HUES64 (cell line): ENCODE data around the gene PITX2. TPM values are rescaled to one million over a fixed set of nuclear protein-coding genes. Genes with fewer than 3 reads are reported as not detected.

Experiments used
- H3K27ac ChIP-seq: 2 replicates; pipeline ENCODE4 v1.7.0; 2013; ENCODE audit warnings: low read depth, low read length, inconsistent platforms
- H3K27me3 ChIP-seq: 2 replicates; pipeline ENCODE4 v1.6.1; 2013; ENCODE audit warnings: mild to moderate bottlenecking, low read length; ENCODE audit not compliant: insufficient read depth
- H3K36me3 ChIP-seq: 2 replicates; pipeline ENCODE4 v1.6.1; 2013; ENCODE audit warnings: mild to moderate bottlenecking, low read length; ENCODE audit not compliant: insufficient read depth
- H3K4me1 ChIP-seq: 2 replicates; pipeline ENCODE4 v1.6.1; 2013; ENCODE audit warnings: mild to moderate bottlenecking, low read length, moderate library complexity; ENCODE audit not compliant: insufficient read depth
- H3K4me3 ChIP-seq: 2 replicates; pipeline ENCODE4 v1.5.1; 2013; ENCODE audit warnings: mild to moderate bottlenecking, low read length, moderate library complexity
- H3K9ac ChIP-seq: 2 replicates; pipeline ENCODE4 v1.6.1; 2013; ENCODE audit warnings: mild to moderate bottlenecking, low read depth, low read length
- H3K9me3 ChIP-seq: 2 replicates; pipeline ENCODE4 v1.6.1; 2013; ENCODE audit warnings: low read depth, low read length; ENCODE audit not compliant: insufficient read depth
- WGBS: fragments of 150-250, 120-280 bp; methylation state at CpG from one replicate; pipeline ENCODE4 v1.1.7; 2013; ENCODE audit warnings: missing lambda C conversion rate; 5-methylcytosine and 5-hydroxymethylcytosine counted together
- polyA plus RNA-seq, 2 experiments: library from polyadenylated mRNA; stranded (reverse); fragments of 50-300 nt; gene quantifications; one replicate each; pipeline ENCODE4 v1.2.3, GENCODE V29; 2013

PITX2 gene
- 8.3 TPM for polyA plus RNA-seq (2013, experiment 1 of 2)
- 7.9 TPM for polyA plus RNA-seq (2013, experiment 2 of 2)

GRCh38 chr4:110622841-110623717 lies at the start of gene PITX2:
Gene PITX2 (minus strand): TSS chr4:110623077. CDS start chr4:110622460, 617 bp downstream.
- H3K9ac ChIP-seq = peak within 1 kb of the TSS; percentile 78; the same call in 1 of the 2 replicates
- H3K27me3 ChIP-seq = peaks cover 100% of the 10 kb centered on the region
- WGBS = 4% methylated on average over 56 of the region's 56 CpGs
- H3K27ac ChIP-seq = no peak within 1 kb of the TSS
- H3K4me3 ChIP-seq = peak within 1 kb of the TSS; percentile 54
- H3K36me3 ChIP-seq = no peaks in the 10 kb centered on the region
- peaks cover 63% of the 10 kb centered on the region for H3K4me1 ChIP-seq
- no peaks in the 10 kb centered on the region for H3K9me3 ChIP-seq

- Histone ChIP-seq H3K4me1 (no peaks in the 10 kb centered on the region), H3K9me3 (no peaks in the 10 kb centered on the region), H3K9ac (no peak overlapping the region), H3K4me3 (no peak overlapping the region), H3K36me3 (no peaks in the 10 kb centered on the region), H3K27me3 (no peaks in the 10 kb centered on the region), H3K27ac (no peak overlapping the region)
- WGBS = 95% methylated on average over 5 of the region's 5 CpGs
Observed at GRCh38 chr4:110671679-110672078, 48.8 kb upstream of the PITX2 start.

- Histone ChIP-seq H3K9me3 (no peaks in the 10 kb centered on the region), H3K4me3 (no peak overlapping the region), H3K27me3 (no peaks in the 10 kb centered on the region)
Observed at GRCh38 chr4:110669663-110670062, 46.8 kb upstream of the PITX2 start.

GRCh38 chr4:110668463-110669235 lies 45.8 kb upstream of the PITX2 start:
- H3K9ac ChIP-seq = no peak overlapping the region
- 94% methylated on average over 4 of the region's 6 CpGs for WGBS
- H3K4me1 ChIP-seq = no peaks in the 10 kb centered on the region
- no peak overlapping the region for H3K27ac ChIP-seq
- H3K9me3 ChIP-seq = no peaks in the 10 kb centered on the region
- no peaks in the 10 kb centered on the region for H3K36me3 ChIP-seq
- no peak overlapping the region for H3K4me3 ChIP-seq
- H3K27me3 ChIP-seq = no peaks in the 10 kb centered on the region

More at GRCh38 chr4:110669663-110670062, 46.8 kb upstream of the PITX2 start:
- Histone ChIP-seq H3K9ac (no peak overlapping the region), H3K4me1 (no peaks in the 10 kb centered on the region), H3K36me3 (no peaks in the 10 kb centered on the region), H3K27ac (no peak overlapping the region)

GRCh38 chr4:110667670-110668069 lies 44.8 kb upstream of the PITX2 start:
- Histone ChIP-seq H3K27ac (no peak overlapping the region), H3K9ac (no peak overlapping the region), H3K36me3 (no peaks in the 10 kb centered on the region), H3K9me3 (no peaks in the 10 kb centered on the region), H3K4me1 (no peaks in the 10 kb centered on the region), H3K4me3 (no peak overlapping the region), H3K27me3 (no peaks in the 10 kb centered on the region)
- WGBS = 98% methylated on average over 3 of the region's 3 CpGs

GRCh38 chr4:110666030-110666429 lies 43.2 kb upstream of the PITX2 start:
- Histone ChIP-seq H3K36me3 (no peaks in the 10 kb centered on the region), H3K4me3 (no peak overlapping the region), H3K9me3 (no peaks in the 10 kb centered on the region), H3K27me3 (no peaks in the 10 kb centered on the region), H3K27ac (no peak overlapping the region), H3K4me1 (no peaks in the 10 kb centered on the region), H3K9ac (no peak overlapping the region)
- WGBS = 85% methylated on average over 2 of the region's 3 CpGs

DNA sequence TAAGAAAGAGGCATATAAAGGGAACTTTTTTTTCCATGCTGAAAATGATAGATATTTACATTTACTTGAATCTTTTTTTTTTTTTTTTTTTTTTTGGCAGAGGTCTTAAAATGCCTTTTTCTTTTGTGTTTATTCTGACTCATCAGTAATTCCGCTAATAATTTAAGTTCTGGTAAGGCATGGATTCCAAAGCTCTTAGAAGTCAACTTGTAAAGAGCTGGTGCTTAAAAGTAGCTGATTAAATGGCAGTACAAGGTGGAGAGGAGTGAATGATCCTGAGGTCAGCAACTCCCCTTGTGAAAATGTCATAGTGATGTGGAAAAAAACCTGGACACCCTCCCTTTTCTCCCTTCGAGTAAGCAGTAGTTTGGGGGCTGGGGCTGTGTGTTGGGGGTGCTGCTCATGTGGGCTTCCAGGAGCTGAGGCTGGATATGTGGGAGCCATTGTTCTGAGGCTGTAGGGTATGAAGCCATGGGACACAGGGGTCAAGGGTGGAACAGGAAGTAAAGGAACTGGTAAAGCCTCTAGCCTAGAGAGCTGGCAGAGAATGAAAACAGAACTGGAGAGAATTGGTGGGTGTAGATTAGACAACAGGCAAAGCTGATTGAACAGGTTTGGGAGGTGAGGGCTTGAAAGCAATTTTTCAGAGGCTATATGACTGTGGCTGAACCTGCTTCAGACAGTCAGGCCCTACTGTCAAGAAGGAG lies 41.0 kb upstream of the PITX2 start:
- Histone ChIP-seq H3K9ac (no peak overlapping the region), H3K27me3 (no peaks in the 10 kb centered on the region), H3K9me3 (no peaks in the 10 kb centered on the region), H3K4me3 (no peak overlapping the region), H3K4me1 (no peaks in the 10 kb centered on the region), H3K36me3 (no peaks in the 10 kb centered on the region), H3K27ac (no peak overlapping the region)
- 43% methylated on average over 2 of the region's 2 CpGs for WGBS

GRCh38 chr4:110663206-110663605 lies 40.3 kb upstream of the PITX2 start:
- no peaks in the 10 kb centered on the region for H3K36me3 ChIP-seq
- H3K27me3 ChIP-seq = no peaks in the 10 kb centered on the region
- no peak overlapping the region for H3K4me3 ChIP-seq
- H3K4me1 ChIP-seq = no peaks in the 10 kb centered on the region
- no CpG with 5 or more reads among the region's 1 CpG for WGBS
- no peaks in the 10 kb centered on the region for H3K9me3 ChIP-seq
- H3K9ac ChIP-seq = no peak overlapping the region
- no peak overlapping the region for H3K27ac ChIP-seq

DNA sequence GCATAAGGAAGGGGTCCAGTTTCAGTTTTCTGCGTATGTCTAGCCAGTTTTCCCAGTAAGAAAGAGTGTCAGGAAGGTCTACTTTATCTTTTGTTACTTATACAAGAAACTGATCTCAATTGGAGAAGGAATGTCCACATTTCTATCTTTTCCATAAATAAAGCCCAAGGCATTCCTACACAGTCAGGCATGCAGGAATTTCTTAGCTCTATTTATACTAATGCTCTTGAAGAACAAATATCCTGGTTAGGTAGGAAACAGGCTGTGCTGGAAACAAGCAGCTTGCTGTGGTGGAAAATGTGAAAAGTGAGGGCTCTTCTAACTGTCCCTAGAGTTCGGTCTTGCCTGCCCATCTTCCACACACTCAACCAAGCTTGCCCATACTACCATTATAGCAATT lies 37.9 kb upstream of the PITX2 start:
- Histone ChIP-seq H3K27me3 (no peaks in the 10 kb centered on the region), H3K27ac (no peak overlapping the region), H3K36me3 (no peaks in the 10 kb centered on the region), H3K4me3 (no peak overlapping the region), H3K4me1 (no peaks in the 10 kb centered on the region), H3K9me3 (no peaks in the 10 kb centered on the region), H3K9ac (no peak overlapping the region)
- WGBS = 94% methylated on average over 2 of the region's 2 CpGs

- Histone ChIP-seq H3K4me1 (no peaks in the 10 kb centered on the region), H3K9ac (no peak overlapping the region), H3K27ac (no peak overlapping the region), H3K27me3 (no peaks in the 10 kb centered on the region), H3K4me3 (no peak overlapping the region), H3K36me3 (no peaks in the 10 kb centered on the region), H3K9me3 (no peaks in the 10 kb centered on the region)
Observed at GRCh38 chr4:110654254-110654635, 31.4 kb upstream of the PITX2 start.
